H1 (cell line): ENCODE results near the gene TRIM7. TPM values are rescaled to one million over a fixed set of nuclear protein-coding genes. Genes with fewer than 3 reads are reported as not detected.

Experiments
- CTCF ChIA-PET: fragments of 300-600 bp; sonication (Branson Sonifier 250); formaldehyde crosslinking; loops from one replicate; lab custom pipeline; 2021; ENCODE audit not compliant: partially characterized antibody; lab: Charles Lee
- POLR2A ChIA-PET: fragments of 300-600 bp; sonication (Branson Sonifier 250); formaldehyde crosslinking; loops from one replicate; lab custom pipeline; 2021; ENCODE audit warnings: inconsistent platforms; ENCODE audit not compliant: partially characterized antibody; lab: Charles Lee
- DNase-seq, 2 experiments: peaks; one replicate each; pipeline versions ENCODE4 v3.0.0 to v3.0.0-alpha.2; 2010 to 2022; ENCODE audit warnings: low spot score in 2 of 2, low read depth in 1 of 2, mixed read lengths in 1 of 2
- FAIRE-seq: peaks from 2 replicates; lab custom pipeline; 2011; peaks lifted over from hg19 to GRCh38; lab: Jason Lieb, UNC
- H2AFZ ChIP-seq: 2 replicates; pipeline ENCODE4 v1.8.1; 2012; ENCODE audit warnings: low read length, inconsistent platforms
- H2AK5ac ChIP-seq: 2 replicates; pipeline ENCODE4 v1.6.1; 2013; ENCODE audit warnings: low read depth, low read length
- H2BK120ac ChIP-seq: replicated peaks from 2 replicates; pipeline ENCODE3; 2013; ENCODE audit warnings: low read depth, low read length, inconsistent platforms
- H2BK12ac ChIP-seq: 2 replicates; pipeline ENCODE4 v1.6.1; 2013; ENCODE audit warnings: low read depth, low read length
- H2BK15ac ChIP-seq: 2 replicates; pipeline ENCODE4 v1.6.1; 2013; ENCODE audit warnings: low read length
- H2BK20ac ChIP-seq: 2 replicates; pipeline ENCODE4 v1.6.1; 2013; ENCODE audit warnings: low read length
- H2BK5ac ChIP-seq: 2 replicates; pipeline ENCODE4 v1.6.1; 2013; ENCODE audit warnings: low read depth, low read length
- H3K14ac ChIP-seq: 2 replicates; pipeline ENCODE4 v1.6.1; 2013; ENCODE audit warnings: inconsistent platforms; ENCODE audit not compliant: insufficient read length
- H3K18ac ChIP-seq: 2 replicates; pipeline ENCODE4 v1.6.1; 2013; ENCODE audit warnings: low read length; ENCODE audit errors: extremely low read depth
- H3K23ac ChIP-seq: 2 replicates; pipeline ENCODE4 v1.6.1; 2013; ENCODE audit warnings: inconsistent platforms; ENCODE audit not compliant: insufficient read length
- H3K23me2 ChIP-seq: 2 replicates; pipeline ENCODE4 v1.6.1; 2013; ENCODE audit warnings: low read depth, low read length
- H3K27ac ChIP-seq: 2 replicates; pipeline ENCODE4 v1.6.1; 2011; ENCODE audit warnings: low read depth, low read length, inconsistent platforms
- H3K27me3 ChIP-seq, 4 experiments: replicated peaks in 1 of 4; 1 replicate in 1 of 4; 2 replicates in 3 of 4; pipeline versions ENCODE4 v1.6.1 to v1.8.1; 2011 to 2013; ENCODE audit warnings: low read length in 3 of 4, mild to moderate bottlenecking in 3 of 4, inconsistent platforms in 2 of 4, mixed read lengths in 2 of 4, moderate library complexity in 1 of 4; ENCODE audit not compliant: control insufficient read depth in 3 of 4, insufficient read depth in 3 of 4; ENCODE audit errors: extremely low read depth in 1 of 4
- H3K36me3 ChIP-seq, 4 experiments: 2 replicates each; pipeline versions ENCODE4 v1.6.1 to v1.8.1; 2011 to 2013; ENCODE audit warnings: mild to moderate bottlenecking in 4 of 4, low read length in 3 of 4, moderate library complexity in 2 of 4, control low read depth in 1 of 4, inconsistent platforms in 1 of 4; ENCODE audit not compliant: insufficient read depth in 4 of 4, control insufficient read depth in 2 of 4
- H3K4ac ChIP-seq: replicated peaks from 2 replicates; pipeline ENCODE3; 2013; ENCODE audit warnings: low read length, low read depth, mixed read lengths, inconsistent platforms; ENCODE audit not compliant: insufficient read length
- H3K4me1 ChIP-seq, 4 experiments: replicated peaks in 1 of 4; 1 replicate in 1 of 4; 2 replicates in 3 of 4; pipeline versions ENCODE4 v1.6.1 to v1.8.1; 2011 to 2013; ENCODE audit warnings: low read length in 3 of 4, inconsistent platforms in 2 of 4, mixed read lengths in 1 of 4; ENCODE audit not compliant: insufficient read depth in 4 of 4, control insufficient read depth in 3 of 4
- H3K4me2 ChIP-seq, 2 experiments: 2 replicates each; pipeline versions ENCODE4 v1.6.1 to v1.8.1; 2011 to 2013; ENCODE audit warnings: low read depth in 2 of 2, low read length in 2 of 2, control low read depth in 1 of 2, inconsistent platforms in 1 of 2, mild to moderate bottlenecking in 1 of 2; ENCODE audit not compliant: insufficient read depth in 1 of 2
- H3K4me3 ChIP-seq, 4 experiments: fragments of 200-600, 300-600 bp in 1 of 4; sonication (generic), shearing (Covaris generic), sonication (Bioruptor Twin) in 1 of 4; 2 replicates each; pipeline versions ENCODE4 v1.5.1 to v1.8.1; 2011 to 2016; ENCODE audit warnings: low read length in 4 of 4, low read depth in 3 of 4, control low read depth in 2 of 4, inconsistent platforms in 2 of 4, mild to moderate bottlenecking in 2 of 4, mixed read lengths in 1 of 4, moderate library complexity in 1 of 4; ENCODE audit not compliant: insufficient read depth in 2 of 4; ENCODE audit errors: extremely low read depth in 1 of 4
- H3K56ac ChIP-seq: replicated peaks from 2 replicates; pipeline ENCODE3; 2013; ENCODE audit warnings: low read depth, mild to moderate bottlenecking, mixed read lengths, low read length, inconsistent platforms; ENCODE audit not compliant: insufficient read length
- H3K79me1 ChIP-seq: 2 replicates; pipeline ENCODE4 v1.6.1; 2013; ENCODE audit warnings: low read depth, low read length, control low read depth
- H3K79me2 ChIP-seq, 2 experiments: 2 replicates each; pipeline versions ENCODE4 v1.6.1 to v1.8.1; 2012 to 2013; ENCODE audit warnings: low read length in 2 of 2, mild to moderate bottlenecking in 2 of 2, inconsistent platforms in 1 of 2; ENCODE audit not compliant: insufficient read depth in 2 of 2, control insufficient read depth in 1 of 2
- H3K9ac ChIP-seq, 4 experiments: replicated peaks in 1 of 4; 1 replicate in 1 of 4; 2 replicates in 3 of 4; pipeline versions ENCODE4 v1.6.1 to v1.8.1; 2011 to 2013; ENCODE audit warnings: low read depth in 3 of 4, low read length in 3 of 4, control low read depth in 2 of 4, mild to moderate bottlenecking in 2 of 4, moderate library complexity in 2 of 4, inconsistent platforms in 1 of 4; ENCODE audit errors: extremely low read depth in 1 of 4
- H3K9me3 ChIP-seq, 2 experiments: 2 replicates each; pipeline versions ENCODE4 v1.6.1 to v1.8.1; 2012 to 2013; ENCODE audit warnings: mild to moderate bottlenecking in 2 of 2, moderate library complexity in 2 of 2, control low read depth in 1 of 2, inconsistent platforms in 1 of 2, low read depth in 1 of 2, low read length in 1 of 2, mixed read lengths in 1 of 2; ENCODE audit not compliant: insufficient read depth in 2 of 2
- H4K20me1 ChIP-seq, 2 experiments: replicated peaks in 1 of 2; 2 replicates each; pipeline versions ENCODE3 to v1.8.1; 2011 to 2013; ENCODE audit warnings: inconsistent platforms in 2 of 2, low read length in 2 of 2, mild to moderate bottlenecking in 1 of 2; ENCODE audit not compliant: insufficient read depth in 2 of 2, control insufficient read depth in 1 of 2
- H4K5ac ChIP-seq: 2 replicates; pipeline ENCODE4 v1.6.1; 2013; ENCODE audit warnings: low read length, low read depth, mixed read lengths, inconsistent platforms; ENCODE audit not compliant: insufficient read length
- H4K8ac ChIP-seq: 2 replicates; pipeline ENCODE4 v1.8.0; 2013; ENCODE audit warnings: mild to moderate bottlenecking, moderate library complexity, low read length, inconsistent platforms; ENCODE audit not compliant: insufficient read depth; ENCODE audit errors: extremely low read depth
- H4K91ac ChIP-seq: replicated peaks from 2 replicates; pipeline ENCODE3; 2013; ENCODE audit warnings: low read length, mixed read lengths, inconsistent platforms; ENCODE audit not compliant: insufficient read length
- BRCA1 ChIP-seq: IDR thresholded peaks from 2 replicates; pipeline ENCODE4 v1.6.1; 2012; ENCODE audit warnings: low read depth, low read length, improper control_type of control experiment
- CBX5 ChIP-seq: fragments of 300-800, 300-1000 bp; sonication (generic); IDR thresholded peaks from 2 replicates; pipeline ENCODE4 v1.7.1; 2016; ENCODE audit warnings: antibody characterized with exemption, low read length, low read depth
- E2F6 ChIP-seq: IDR thresholded peaks from 2 replicates; pipeline ENCODE4 v1.6.1; 2012; ENCODE audit warnings: inconsistent platforms
- PHF8 ChIP-seq: fragments of 200-600 bp; sonication (generic); conservative IDR thresholded peaks from 2 replicates; pipeline ENCODE4 v1.7.1; 2012; ENCODE audit warnings: low read depth, mild to moderate bottlenecking, inconsistent platforms, low read length, moderate library complexity
- POU5F1 ChIP-seq: IDR thresholded peaks from 2 replicates; pipeline ENCODE4 v1.6.1; 2011; ENCODE audit warnings: low read depth, mild to moderate bottlenecking, low read length, moderate library complexity
- TBP ChIP-seq: IDR thresholded peaks from 2 replicates; pipeline ENCODE4 v1.6.1; 2011; ENCODE audit warnings: low read depth, low read length, improper control_type of control experiment
- WGBS, 2 experiments: shearing (Covaris generic) in 1 of 2; methylation state at CpG; one replicate each; pipeline versions ENCODE4 v1.1.6 to v1.1.7; 2013 to 2015; ENCODE audit warnings: low lambda C conversion rate in 2 of 2, mixed read lengths in 2 of 2, inconsistent platforms in 1 of 2, low coverage in 1 of 2, missing lambda C conversion rate in 1 of 2; ENCODE audit not compliant: insufficient replicate concordance in 2 of 2, insufficient coverage in 1 of 2, insufficient read length in 1 of 2; ENCODE audit errors: extremely low coverage in 1 of 2, missing lambda C conversion rate in 1 of 2; 5-methylcytosine and 5-hydroxymethylcytosine counted together
- polyA plus RNA-seq, 7 experiments: library from polyadenylated mRNA; depleted of rRNA in 3 of 7; stranded (reverse) in 5 of 7; unstranded in 2 of 7; fragments of >200 nt in 5 of 7; fragments of 200-250 nt in 2 of 7; gene quantifications; 1 replicate in 5 of 7; 2 replicates in 1 of 7; 4 replicates in 1 of 7; pipeline versions ENCODE4 v1.2.1 to v1.2.3, GENCODE V29; 2011 to 2013; ENCODE audit warnings: missing spikeins in 2 of 7, mixed read lengths in 2 of 7
- total RNA-seq: library from RNA; stranded (reverse); fragmentation: NEBNext Ultra II Directional; extraction: Animal tissue kit (Norgen Biotek cat#: 25700); gene quantifications from 2 replicates; pipeline ENCODE4 v1.2.1, GENCODE V29; 2021

Gene TRIM7
- total and polyA plus RNA-seq, 2 of the 8 experiments (the other 6 are each of a cell fraction or from before 2014, with no cell fraction given) = 0.36 to 0.47 TPM

GRCh38 chr5:181182651-181183050 lies 22.3 kb downstream of the TRIM7 start:
- Histone ChIP-seq H4K20me1 (no peaks in the 10 kb centered on the region), H2BK120ac (no peak overlapping the region), H4K91ac (no peak overlapping the region), H3K36me3 (no peaks in the 10 kb centered on the region), H3K27ac (no peak overlapping the region), H3K18ac (no peak overlapping the region), H3K4ac (no peak overlapping the region), H2BK12ac (no peak overlapping the region), H3K23me2 (peaks cover under 1% of the 10 kb centered on the region), H3K9me3 (no peaks in the 10 kb centered on the region; a peak in 1 of 4 replicates), H2BK5ac (no peak overlapping the region), H2AFZ (no peak overlapping the region), H3K79me2 (no peaks in the 10 kb centered on the region), H3K23ac (no peak overlapping the region), H4K8ac (no peak overlapping the region), H3K56ac (no peak overlapping the region), H3K9ac (no peak overlapping the region), H3K4me1 (no peaks in the 10 kb centered on the region), H2AK5ac (no peak overlapping the region), H3K4me2 (no peak overlapping the region), H4K5ac (no peak overlapping the region), H2BK20ac (no peak overlapping the region), H3K4me3 (no peak overlapping the region), H3K79me1 (no peaks in the 10 kb centered on the region), H3K27me3 (no peaks in the 10 kb centered on the region), H2BK15ac (no peak overlapping the region), H3K14ac (no peak overlapping the region)
- WGBS, 2 experiments = 90% methylated on average over 12 of the region's 12 CpGs; no CpG with 5 or more reads in 1 of the 2 experiments
- no peak for TF ChIP-seq E2F6
- no peak for TF ChIP-seq POU5F1
- TF ChIP-seq TBP = no peak
- no peak for TF ChIP-seq CBX5
- TF ChIP-seq BRCA1 = no peak
- no peak for TF ChIP-seq PHF8
- ChIA-PET CTCF (interaction anchor here (0.8 to 3.6 kb wide), 5 partner anchors 10 to 37 kb away, joined by 3 to 23 read pairs (median 3); no protein-coding TSS in a partner anchor), POLR2A (interaction anchor here (3.0 kb wide), 1 partner anchor 52 kb away, joined by 12 read pairs; no protein-coding TSS in a partner anchor)
- FAIRE-seq = no peak
- no peak for DNase-seq
